Activated naive CD4-positive, alpha-beta T cell treated with anti-CD3 and anti-CD28 coated beads, Interleukin-2, amount 10 ng/mL, durations not matched to agents 7 days and 5 days (primary cell): ENCODE results near the gene CYTH4.
"Not testable (repeated sequence)": the region's sequence is repeated elsewhere in the genome, so short reads cannot be mapped to it uniquely, and the experiment has no call there.

Source experiments
- CTCF ChIA-PET: fragments of 350-600 bp; sonication (Branson Sonifier 250); formaldehyde crosslinking; loops from one replicate; lab custom pipeline; 2021; ENCODE audit warnings: antibody characterized with exemption; lab: Charles Lee
- DNase-seq: peaks from one replicate; pipeline ENCODE4 v3.0.0-alpha.2; 2020
- H3K27ac Mint-ChIP-seq: one replicate; pipeline ENCODE4 v1.8.0; 2021; ENCODE audit warnings: mild to moderate bottlenecking, moderate library complexity, mixed read lengths
- H3K27me3 Mint-ChIP-seq: one replicate; pipeline ENCODE4 v1.8.0; 2021; ENCODE audit warnings: mild to moderate bottlenecking, mixed read lengths
- H3K36me3 Mint-ChIP-seq: one replicate; pipeline ENCODE4 v1.8.0; 2021; ENCODE audit warnings: mixed read lengths
- H3K4me1 Mint-ChIP-seq: one replicate; pipeline ENCODE4 v1.8.0; 2021; ENCODE audit warnings: mixed read lengths
- H3K4me3 Mint-ChIP-seq: one replicate; pipeline ENCODE4 v1.8.0; 2021; ENCODE audit warnings: mild to moderate bottlenecking, moderate library complexity, mixed read lengths
- H3K9me3 Mint-ChIP-seq: one replicate; pipeline ENCODE4 v1.8.0; 2021; ENCODE audit warnings: mixed read lengths

Gene CYTH4, protein sequence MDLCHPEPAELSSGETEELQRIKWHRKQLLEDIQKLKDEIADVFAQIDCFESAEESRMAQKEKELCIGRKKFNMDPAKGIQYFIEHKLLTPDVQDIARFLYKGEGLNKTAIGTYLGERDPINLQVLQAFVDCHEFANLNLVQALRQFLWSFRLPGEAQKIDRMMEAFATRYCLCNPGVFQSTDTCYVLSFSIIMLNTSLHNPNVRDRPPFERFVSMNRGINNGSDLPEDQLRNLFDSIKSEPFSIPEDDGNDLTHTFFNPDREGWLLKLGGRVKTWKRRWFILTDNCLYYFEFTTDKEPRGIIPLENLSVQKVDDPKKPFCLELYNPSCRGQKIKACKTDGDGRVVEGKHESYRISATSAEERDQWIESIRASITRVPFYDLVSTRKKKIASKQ

DNA sequence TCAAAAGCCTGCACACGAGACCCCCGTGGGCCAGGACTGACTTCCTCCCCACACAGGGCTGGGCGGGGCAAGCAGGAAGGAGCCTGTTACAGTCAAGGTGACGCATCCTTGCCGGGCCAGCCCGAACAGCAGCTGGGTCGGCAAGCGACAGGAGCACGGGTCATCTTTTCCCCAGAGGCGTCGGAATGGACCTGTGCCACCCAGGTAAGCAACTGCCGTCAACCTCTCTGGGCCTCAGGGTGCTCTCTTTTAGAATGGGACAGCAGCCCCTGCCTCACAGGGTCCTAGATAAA is at the start of gene CYTH4:
CYTH4 (plus strand) TSS at position 124 of the 293 bp plus-strand sequence; CDS start at position 186, 62 bp downstream.
- peak; percentile 85 for DNase-seq
- Mint-ChIP-seq H3K4me1 (peaks cover 50% of the 10 kb centered on the region), H3K9me3 (no peaks in the 10 kb centered on the region), H3K36me3 (peaks cover 38% of the 10 kb centered on the region), H3K27me3 (peaks cover 13% of the 10 kb centered on the region), H3K27ac (peak within 1 kb of the TSS; percentile 86), H3K4me3 (peak within 1 kb of the TSS; percentile 85)
- CTCF ChIA-PET, result interaction anchor here (1.1 to 1.6 kb wide), 7 partner anchors 12 to 146 kb away, joined by 3 to 7 read pairs (median 4); no protein-coding TSS in a partner anchor

GRCh38 chr22:37233371-37233750 is 48.9 kb upstream of the CYTH4 start:
- Mint-ChIP-seq H3K4me1 (peaks cover 98% of the 10 kb centered on the region), H3K4me3 (peak overlapping the region; percentile 52), H3K36me3 (peaks cover 91% of the 10 kb centered on the region), H3K27ac (peak overlapping the region; percentile 98)
- H3K9me3 Mint-ChIP-seq, H3K27me3 Mint-ChIP-seq, DNase-seq, CTCF ChIA-PET: not testable (repeated sequence)

DNA sequence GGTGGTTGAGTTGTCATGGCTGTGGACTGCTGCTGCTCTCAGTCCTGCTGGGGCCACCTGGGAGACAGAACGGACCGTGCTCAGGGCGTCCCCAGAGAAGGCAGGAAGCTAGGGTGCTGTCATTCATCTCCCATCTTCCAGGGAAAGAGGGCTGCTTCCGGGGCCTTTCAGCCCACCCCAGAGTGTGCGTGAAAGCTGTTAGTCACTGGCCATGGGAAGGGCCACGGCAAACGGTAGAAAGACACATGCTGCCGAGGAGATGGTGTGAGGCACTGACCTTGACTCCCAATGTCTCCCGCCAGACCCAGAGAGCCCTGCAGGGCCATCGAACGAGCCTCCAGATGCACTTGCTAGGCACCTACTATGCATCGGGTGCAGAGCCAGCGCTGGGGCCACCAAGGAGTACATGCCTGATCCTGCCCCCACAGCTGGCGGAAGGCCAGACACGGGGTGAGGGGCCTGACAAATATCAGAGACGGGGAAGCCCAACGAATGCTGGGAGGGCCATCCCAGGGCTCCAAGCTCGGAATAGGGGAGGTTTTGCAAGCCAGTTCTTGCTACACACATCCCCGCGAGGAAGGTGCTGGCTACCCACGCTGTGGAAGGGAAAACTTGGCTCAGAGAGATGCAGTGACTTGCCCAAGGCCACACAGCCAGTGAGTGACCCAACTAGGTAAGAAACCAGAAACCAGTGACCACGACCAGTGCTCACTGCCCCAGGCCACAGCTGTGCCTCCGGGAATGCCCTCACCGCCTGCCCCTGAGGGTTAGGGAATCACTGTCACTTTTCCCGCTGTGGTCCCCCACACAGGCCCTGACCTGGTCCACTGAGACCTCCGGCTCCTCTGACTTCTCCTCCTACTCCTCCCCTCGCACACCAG is 48.3 kb upstream of the CYTH4 start:
- CTCF ChIA-PET, result no interaction called here
- Mint-ChIP-seq H3K4me1 (peaks cover 98% of the 10 kb centered on the region), H3K27ac (peak overlapping the region; percentile 98), H3K9me3 (no peaks in the 10 kb centered on the region), H3K36me3 (peaks cover 91% of the 10 kb centered on the region), H3K4me3 (peak overlapping the region; percentile 52), H3K27me3 (no peaks in the 10 kb centered on the region)
- peak; percentile 26 for DNase-seq

- H3K4me3 Mint-ChIP-seq, result peak overlapping the region; percentile 46
- H3K36me3 Mint-ChIP-seq, result peaks cover 89% of the 10 kb centered on the region
- H3K4me1 Mint-ChIP-seq, result peaks cover 98% of the 10 kb centered on the region
- CTCF ChIA-PET, result interaction anchor here (0.6 kb wide), 1 partner anchor 34 kb away, joined by 3 read pairs; no protein-coding TSS in a partner anchor
- H3K9me3 Mint-ChIP-seq, result no peaks in the 10 kb centered on the region
- H3K27me3 Mint-ChIP-seq, result no peaks in the 10 kb centered on the region
- H3K27ac Mint-ChIP-seq, result peak overlapping the region; percentile 98
- DNase-seq, result peak; percentile 21
Measured at GRCh38 chr22:37234736-37235711, 47.3 kb upstream of the CYTH4 start.

GRCh38 chr22:37235897-37236607 is 46.3 kb upstream of the CYTH4 start:
- Mint-ChIP-seq H3K36me3 (peaks cover 93% of the 10 kb centered on the region), H3K27me3 (no peaks in the 10 kb centered on the region), H3K9me3 (no peaks in the 10 kb centered on the region), H3K27ac (peak overlapping the region; percentile 98), H3K4me1 (peaks cover 98% of the 10 kb centered on the region), H3K4me3 (peak overlapping the region; percentile 69)
- DNase-seq, result peak; percentile 20
- CTCF ChIA-PET, result no interaction called here

GRCh38 chr22:37237371-37238268 is 44.7 kb upstream of the CYTH4 start:
- H3K4me1 Mint-ChIP-seq, result peaks cover 92% of the 10 kb centered on the region
- no peaks in the 10 kb centered on the region for H3K27me3 Mint-ChIP-seq
- no peak for DNase-seq
- H3K4me3 Mint-ChIP-seq, result peak overlapping the region; percentile 100
- H3K36me3 Mint-ChIP-seq, result peaks cover 93% of the 10 kb centered on the region
- H3K9me3 Mint-ChIP-seq, result no peaks in the 10 kb centered on the region
- CTCF ChIA-PET, result interaction anchor here (0.7 to 9.8 kb wide), 7 partner anchors 11 to 329 kb away, joined by 3 to 134 read pairs (median 3); no protein-coding TSS in a partner anchor
- peak overlapping the region; percentile 94 for H3K27ac Mint-ChIP-seq

GRCh38 chr22:37239336-37240239 is 42.7 kb upstream of the CYTH4 start:
- Mint-ChIP-seq H3K36me3 (peaks cover 86% of the 10 kb centered on the region), H3K27ac (peak overlapping the region; percentile 94), H3K4me3 (peak overlapping the region; percentile 100), H3K4me1 (peaks cover 79% of the 10 kb centered on the region), H3K27me3 (peaks cover 5% of the 10 kb centered on the region), H3K9me3 (no peaks in the 10 kb centered on the region)
- CTCF ChIA-PET, result interaction anchor here (0.7 to 9.8 kb wide), 7 partner anchors 10 to 40 kb away, joined by 3 to 134 read pairs (median 5); no protein-coding TSS in a partner anchor
- no peak for DNase-seq

GRCh38 chr22:37240240-37240940 is 41.9 kb upstream of the CYTH4 start:
- CTCF ChIA-PET, result interaction anchor here (0.6 to 9.8 kb wide), 7 partner anchors 10 to 360 kb away, joined by 3 to 134 read pairs (median 3); no protein-coding TSS in a partner anchor
- peaks cover 79% of the 10 kb centered on the region for H3K4me1 Mint-ChIP-seq
- H3K4me3 Mint-ChIP-seq, result peak overlapping the region; percentile 100
- peaks cover 78% of the 10 kb centered on the region for H3K36me3 Mint-ChIP-seq
- H3K27ac Mint-ChIP-seq, result peak overlapping the region; percentile 94
- H3K9me3 Mint-ChIP-seq, result no peaks in the 10 kb centered on the region
- DNase-seq, result no peak
- peaks cover 5% of the 10 kb centered on the region for H3K27me3 Mint-ChIP-seq

DNA sequence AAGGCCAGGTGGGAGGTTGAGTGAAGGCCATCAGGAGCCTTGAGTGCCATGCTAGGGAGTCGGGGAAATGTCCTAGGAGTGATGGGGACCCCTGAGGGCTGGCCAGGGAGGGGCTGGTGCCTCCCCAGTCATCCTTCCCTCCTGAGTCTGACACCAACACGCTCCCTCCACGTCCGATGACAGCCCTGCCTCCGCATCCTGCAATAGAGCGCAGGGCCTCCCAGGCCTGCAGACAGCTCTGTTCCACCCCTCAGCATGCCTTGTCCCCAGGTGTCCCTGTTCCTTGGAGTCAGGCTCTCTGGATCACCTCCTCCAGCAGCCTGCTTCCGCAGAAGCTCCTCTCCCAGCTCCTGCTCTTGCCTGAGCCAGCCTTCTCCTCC is 41.4 kb upstream of the CYTH4 start:
- Mint-ChIP-seq H3K4me3 (peak overlapping the region; percentile 100), H3K36me3 (peaks cover 72% of the 10 kb centered on the region), H3K9me3 (no peaks in the 10 kb centered on the region), H3K27ac (peak overlapping the region; percentile 94), H3K27me3 (peaks cover 5% of the 10 kb centered on the region), H3K4me1 (peaks cover 79% of the 10 kb centered on the region)
- CTCF ChIA-PET, result interaction anchor here (0.7 to 9.8 kb wide), 4 partner anchors 10 to 359 kb away, joined by 3 to 134 read pairs (median 4); no protein-coding TSS in a partner anchor
- DNase-seq, result peak; percentile 39

GRCh38 chr22:37241351-37242142 is 40.8 kb upstream of the CYTH4 start:
- peaks cover 66% of the 10 kb centered on the region for H3K36me3 Mint-ChIP-seq
- peak; percentile 75 for DNase-seq
- H3K27ac Mint-ChIP-seq, result peak overlapping the region; percentile 94
- peaks cover 73% of the 10 kb centered on the region for H3K4me1 Mint-ChIP-seq
- peaks cover 5% of the 10 kb centered on the region for H3K27me3 Mint-ChIP-seq
- CTCF ChIA-PET, result interaction anchor here (0.7 to 9.8 kb wide), 15 partner anchors 9 to 358 kb away, joined by 3 to 134 read pairs (median 3); partner anchors contain the start of gene CYTH4
- no peaks in the 10 kb centered on the region for H3K9me3 Mint-ChIP-seq
- H3K4me3 Mint-ChIP-seq, result peak overlapping the region; percentile 100
